Hindlimb muscle (tissue), 1 donor: ENCODE results near the gene ZCCHC2. TPM values are rescaled to one million over a fixed set of nuclear protein-coding genes. Genes with fewer than 3 reads are reported as not detected.

Source experiments
- DNase-seq: peaks from one replicate; pipeline ENCODE4 v3.0.0-alpha.2; 2013
- polyA plus RNA-seq: library from polyadenylated mRNA; unstranded; fragments of 120-200 nt; gene quantifications from one replicate; pipeline ENCODE4 v1.2.1, GENCODE V29; 2013; ENCODE audit not compliant: insufficient read length

ZCCHC2 gene
- 9.4 TPM for polyA plus RNA-seq

DNA sequence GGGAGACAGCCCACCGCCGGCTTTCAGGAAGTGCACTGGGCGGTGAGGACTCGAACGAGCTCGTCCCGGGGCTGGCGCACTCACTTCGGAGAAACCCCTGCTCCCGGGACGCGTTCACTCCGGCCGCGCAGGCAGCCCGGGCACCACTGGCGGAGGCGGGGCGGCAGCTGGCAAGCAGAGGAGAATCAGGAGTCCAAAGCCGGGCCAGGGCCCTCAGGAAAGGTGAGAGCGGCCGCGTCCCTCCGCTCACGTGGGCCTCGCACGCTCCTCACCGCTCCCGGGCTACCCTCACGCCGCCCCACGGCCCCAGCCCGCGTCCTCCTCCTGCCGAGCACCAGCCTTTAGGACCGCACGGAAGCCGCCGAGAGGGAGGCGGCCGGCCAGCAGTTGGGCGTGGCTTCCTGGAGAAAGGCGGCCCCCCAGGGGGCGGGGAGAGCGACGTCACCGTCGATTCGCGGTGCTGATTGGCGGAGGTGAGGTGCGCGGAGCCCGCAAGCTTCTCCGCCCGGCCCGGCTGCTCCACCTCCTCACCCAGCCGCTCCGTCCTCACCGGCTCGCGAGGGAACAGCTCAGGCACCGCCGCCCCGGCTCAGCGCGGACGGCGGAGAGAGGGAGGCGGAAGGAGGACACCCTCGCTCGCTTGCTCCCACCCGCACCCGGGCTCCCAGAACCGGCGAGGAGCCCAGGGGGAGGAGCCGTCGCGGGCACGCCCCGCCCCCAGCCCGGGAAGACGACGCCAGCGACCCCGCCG lies at the start of gene ZCCHC2:
ZCCHC2 (plus strand) TSS at position 522 of the 751 bp plus-strand sequence. CDS start 400 bp downstream, outside the sequence.
- DNase-seq: peak; percentile 99

DNA sequence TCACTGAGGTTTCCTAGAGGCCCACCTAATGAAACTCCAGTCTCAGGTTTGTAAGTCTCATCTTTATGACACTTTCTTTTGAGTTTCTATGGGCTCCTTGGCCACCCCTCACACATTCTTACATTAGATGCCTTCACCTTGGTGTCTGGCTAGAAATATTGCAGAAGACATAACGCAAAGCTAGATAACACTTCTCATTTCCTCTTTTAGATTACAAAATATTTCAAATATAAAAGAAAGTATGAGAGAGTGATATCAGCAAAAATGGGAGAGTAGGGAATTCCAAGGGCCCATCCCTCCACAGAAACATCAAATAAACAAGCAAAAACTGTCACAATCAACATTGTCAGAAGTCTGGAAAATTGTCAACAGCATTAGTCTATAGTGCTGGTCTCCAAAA lies 43.3 kb upstream of the ZCCHC2 start:
- DNase-seq: no peak

DNA sequence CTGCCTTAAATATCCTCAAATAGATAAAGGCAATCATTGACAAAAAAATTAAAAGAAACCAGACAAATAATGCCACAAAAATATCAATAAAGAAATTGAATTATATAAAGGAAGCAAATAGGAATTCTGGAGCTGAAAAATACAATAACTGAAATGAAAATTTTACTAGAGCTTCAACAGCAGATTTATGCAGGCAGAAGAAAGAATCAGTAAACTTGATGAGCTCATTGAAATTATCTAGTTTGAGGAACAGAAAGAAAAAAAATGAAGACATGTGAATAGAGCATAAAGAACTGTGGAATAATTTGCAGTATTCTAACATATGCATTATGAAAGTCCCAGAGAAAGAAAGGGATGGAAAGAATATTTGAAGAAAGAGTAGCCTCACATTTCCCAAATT lies 41.9 kb upstream of the ZCCHC2 start:
- DNase-seq: no peak

DNA sequence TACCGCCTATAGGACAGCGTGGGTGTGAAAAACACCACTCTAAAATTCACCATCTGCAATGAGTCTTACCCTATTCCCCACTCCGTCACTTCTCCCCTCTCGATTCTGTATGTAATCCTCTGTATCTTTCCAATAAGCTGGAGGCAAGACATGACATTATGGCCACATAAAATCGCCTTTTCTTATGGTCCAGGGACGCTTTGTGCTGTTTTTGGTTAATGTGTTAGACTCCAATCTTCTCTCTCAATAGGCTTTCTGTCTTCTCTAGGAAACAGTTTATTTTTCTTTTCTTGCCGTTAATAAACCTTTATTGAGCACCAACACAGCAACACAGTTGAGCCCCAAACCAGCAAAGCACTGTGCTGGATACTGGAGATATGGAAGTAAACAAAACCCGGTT lies 37.9 kb upstream of the ZCCHC2 start:
- DNase-seq: no peak

DNA sequence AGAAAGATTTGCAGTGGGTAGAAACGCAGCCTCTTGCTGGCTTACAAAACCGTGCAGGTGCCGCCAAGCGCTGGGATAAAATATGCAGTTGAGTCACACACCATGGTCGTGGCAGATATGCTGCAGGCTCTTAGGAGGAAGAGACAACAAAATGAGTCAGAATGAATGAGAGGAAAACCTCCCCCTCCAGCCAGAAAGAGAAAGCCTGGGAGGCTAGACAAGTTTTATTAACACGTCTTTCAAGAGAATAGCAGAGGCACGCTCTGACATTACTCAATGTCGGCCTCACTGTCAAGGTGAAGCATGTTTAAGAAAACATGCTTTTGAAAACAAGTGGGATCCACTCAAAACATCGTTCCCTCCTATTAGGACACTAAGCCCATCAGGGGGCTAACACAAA lies 37.1 kb upstream of the ZCCHC2 start:
- no peak for DNase-seq

DNA sequence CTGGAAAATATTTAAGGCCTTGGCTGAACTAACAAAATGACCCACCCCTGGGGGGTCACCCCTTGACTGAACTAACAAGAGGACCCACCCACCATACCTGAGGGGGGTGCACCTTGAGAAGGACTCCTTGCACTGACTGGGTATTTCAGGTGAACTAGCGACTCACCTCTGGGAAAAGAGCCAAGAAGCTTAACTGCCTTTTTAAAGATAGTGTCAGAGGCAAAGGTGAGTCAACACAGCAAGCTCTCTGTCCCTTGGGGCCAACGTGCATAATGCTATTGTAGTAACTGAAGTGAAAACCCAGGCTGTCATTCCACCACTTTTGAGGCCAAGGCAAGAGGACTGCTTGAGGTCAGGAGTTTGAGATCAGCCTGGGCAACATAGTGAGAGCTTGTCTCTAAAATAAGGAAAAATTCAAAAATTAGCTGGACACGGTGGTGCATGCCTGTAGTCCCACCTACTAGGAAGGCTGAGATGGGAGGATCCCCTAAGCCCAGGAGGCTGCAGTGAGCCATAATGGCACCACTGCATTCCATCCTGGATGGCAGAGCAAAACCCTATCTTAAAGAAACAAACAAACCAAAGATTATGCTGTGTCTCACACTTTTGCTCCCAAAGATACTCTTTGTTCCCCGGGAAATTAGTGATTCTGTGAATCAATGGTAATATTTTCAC lies 36.4 kb upstream of the ZCCHC2 start:
- no peak for DNase-seq

DNA sequence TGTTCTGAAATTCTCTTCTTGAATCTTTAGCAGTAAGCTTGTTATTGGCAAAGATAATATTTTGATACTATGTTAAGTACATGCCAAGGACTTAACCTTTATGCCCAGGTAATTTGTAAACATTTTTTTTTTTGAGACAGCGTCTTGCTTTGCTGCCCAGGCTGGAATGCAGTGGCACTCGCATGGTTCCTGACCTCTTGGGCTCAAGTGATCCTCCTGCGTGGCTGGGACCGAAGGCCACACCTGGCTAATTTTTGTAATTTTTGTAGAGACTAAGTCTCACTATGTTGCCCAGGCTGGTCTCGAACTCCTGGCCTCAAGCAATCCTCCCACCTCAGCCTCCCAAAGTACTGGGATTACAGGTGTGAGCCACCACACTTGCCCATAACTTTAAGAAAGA lies 35.7 kb upstream of the ZCCHC2 start:
- DNase-seq: no peak

DNA sequence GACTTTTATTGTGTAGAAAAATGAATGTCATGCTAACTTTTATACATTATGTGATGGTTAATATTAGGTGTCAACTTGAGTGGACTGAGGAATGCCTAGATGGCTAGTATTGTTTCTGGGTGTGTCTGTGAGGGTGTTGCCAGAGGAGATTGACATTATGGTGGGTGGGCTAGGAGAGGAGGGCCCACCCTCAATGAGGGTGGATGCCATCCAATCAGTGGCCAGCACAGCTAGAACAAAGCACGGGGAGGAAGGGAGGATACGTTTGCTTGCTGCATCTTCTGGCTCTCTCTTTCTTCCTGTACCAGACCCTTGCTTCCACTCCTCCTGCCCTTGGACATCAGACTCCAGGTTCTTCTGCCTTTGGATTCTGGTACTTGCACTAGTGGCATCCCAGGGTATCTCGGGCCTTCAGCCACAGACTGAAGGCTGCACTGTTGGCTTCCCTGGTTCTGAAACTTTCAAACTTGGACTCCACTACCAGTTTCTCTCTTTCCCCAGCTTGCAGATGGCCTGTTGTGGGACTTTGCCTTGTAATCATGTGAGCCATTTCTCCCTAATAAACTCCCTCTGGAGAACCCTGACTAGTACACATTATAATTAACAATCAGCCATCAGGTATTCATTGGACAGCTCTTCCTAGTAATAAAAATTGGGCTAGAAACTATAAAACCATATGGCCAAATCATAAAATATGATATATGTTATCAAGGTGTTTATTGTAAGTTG lies 31.7 kb upstream of the ZCCHC2 start:
- no peak for DNase-seq

DNA sequence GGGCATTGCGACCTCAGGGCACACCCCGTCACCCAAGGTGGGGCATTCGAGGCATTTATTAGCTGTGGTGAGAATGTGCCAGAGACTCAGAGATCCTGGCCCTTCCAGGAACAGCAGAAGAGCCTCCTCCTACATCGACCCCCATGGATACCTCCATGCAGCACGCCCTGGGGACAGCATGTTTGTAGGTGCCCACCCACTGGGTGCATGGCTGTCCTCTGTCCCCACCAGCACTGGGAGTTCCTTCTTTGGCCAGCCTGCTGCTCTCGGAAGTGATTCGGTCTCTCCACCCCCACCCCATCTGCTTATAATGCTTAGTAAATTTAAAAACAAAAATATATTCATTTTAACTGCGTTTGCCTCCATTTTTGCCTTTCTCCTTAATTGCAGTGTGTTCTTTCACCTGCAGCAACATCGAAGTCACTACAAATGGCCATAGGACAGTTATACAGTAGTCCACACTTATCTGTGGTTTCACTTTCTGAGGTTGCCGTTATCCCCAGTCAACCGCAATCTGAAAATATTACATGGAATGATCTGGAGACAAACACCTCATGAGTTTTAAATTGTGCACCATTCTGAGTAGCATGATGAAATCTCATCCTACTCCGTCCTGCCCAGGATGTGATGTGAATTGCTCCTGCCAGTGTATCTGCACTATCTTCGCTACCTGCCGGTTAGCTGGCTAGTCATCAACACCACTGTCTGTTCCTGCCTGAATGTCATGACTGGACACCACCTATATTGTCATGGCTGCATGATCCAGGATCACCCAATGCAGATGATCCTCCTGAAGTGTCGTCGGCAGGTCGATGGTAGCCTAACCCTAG lies 29.6 kb upstream of the ZCCHC2 start:
- DNase-seq: no peak

DNA sequence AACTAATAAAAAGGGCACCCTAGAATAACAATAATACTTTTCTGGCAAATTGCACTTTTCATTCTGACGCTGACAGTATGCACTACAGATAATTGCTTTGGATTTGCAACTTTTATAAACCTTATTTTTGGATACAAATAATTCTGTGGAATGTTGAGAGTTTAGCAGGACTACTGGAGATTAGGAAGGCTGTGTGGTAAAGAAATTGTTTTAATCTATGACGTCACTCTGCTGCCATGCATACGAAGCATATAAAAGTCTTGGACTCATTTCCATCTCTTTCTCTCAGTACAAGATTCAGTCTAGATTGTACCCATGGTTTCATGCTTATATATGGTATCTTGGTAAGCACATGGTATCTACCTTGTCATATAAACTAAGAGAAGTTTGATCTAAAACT lies 28.1 kb upstream of the ZCCHC2 start:
- DNase-seq: no peak

DNA sequence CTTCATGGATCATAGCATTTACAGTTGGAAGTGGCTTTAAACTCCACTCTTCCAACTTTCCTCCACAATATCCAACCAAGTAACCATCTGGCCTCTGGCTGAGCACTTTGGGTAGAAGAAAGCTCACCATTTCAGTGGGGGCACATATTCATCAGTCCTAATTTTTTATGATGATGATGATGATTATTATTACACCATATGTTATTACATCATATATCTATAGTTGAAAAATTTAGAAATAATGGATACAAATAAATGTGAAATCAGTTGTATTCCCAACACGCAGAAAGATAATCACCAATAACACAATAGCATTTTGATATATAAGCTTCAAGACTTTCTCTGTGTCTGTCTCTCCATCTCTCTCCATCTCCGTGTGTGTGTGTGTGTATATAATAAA lies 26.6 kb upstream of the ZCCHC2 start:
- no peak for DNase-seq

DNA sequence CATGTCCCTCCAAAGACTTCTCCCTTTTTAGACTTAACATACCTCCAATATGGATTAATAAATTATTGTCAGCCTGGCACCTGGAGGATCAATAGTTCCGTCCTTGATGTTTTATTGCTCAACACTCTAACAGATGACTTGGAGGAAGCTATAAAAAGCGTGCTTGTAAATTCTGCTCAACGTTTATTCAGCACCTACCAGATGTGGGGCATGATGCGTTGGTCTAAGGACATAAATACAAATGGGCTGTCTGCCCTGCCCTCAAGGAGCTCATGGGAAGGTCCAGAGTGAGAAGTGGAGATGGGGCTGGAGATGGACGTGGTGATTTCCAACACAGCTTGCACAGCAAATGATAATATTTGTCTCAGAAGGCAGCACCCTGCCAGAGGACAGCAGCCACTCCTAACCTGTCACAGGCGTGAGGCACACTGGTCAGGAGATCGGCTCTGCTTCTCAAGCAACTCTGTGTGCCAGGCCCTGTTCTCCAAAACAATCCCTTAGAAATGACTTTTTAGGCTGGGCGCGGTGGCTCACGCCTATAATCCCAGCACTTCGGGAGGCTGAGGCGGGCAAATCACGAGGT lies 25.5 kb upstream of the ZCCHC2 start:
- DNase-seq: no peak

DNA sequence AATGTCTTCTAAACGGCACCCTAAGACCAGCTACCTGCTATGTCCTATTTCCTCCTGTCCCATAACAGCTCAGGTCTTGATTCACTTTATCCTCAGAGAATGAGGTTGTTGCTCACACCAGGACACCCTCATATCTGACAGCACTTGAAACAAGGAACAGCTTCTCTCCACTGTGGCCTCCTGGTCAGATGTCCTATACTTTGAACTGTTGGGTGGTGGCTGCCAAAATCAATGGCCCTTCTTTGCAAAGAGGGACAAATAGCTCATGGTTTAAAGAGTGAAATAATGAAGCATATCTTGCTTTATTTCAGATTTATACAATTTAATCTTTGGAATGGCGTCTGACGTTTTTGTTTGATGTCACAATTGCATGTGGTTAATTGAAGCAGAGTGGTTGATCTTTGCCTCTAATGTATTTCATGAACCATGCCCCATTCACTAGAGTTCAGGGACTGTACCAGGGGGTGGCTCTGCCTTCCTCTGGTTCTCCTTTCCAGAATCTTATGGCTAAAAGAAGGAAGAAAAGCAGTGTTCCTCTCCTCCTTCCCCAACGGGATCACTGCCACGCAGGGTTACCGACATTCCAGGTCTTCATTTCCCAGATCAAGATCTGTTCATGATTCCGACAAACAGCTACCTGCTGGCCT lies 24.1 kb upstream of the ZCCHC2 start:
- DNase-seq: no peak

DNA sequence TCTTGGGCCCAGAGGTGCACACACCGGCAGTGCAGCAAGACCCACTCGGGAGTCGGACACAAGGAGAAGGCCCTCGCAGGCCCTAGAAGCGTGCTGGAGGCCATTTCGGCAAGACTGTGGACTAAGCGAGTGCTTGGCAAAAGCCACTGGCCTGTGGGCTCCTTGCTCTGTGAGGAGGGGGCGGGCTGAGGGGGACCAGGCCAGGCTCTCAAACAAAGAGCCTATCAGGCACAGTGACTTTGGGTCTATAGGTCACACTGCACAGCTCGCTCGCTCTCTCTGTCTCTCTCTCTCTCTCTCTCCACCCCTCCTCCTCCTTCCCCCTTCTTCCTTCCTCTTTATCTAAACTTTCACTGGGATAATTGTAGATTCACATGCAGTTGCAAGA lies 23.6 kb upstream of the ZCCHC2 start:
- DNase-seq: no peak

DNA sequence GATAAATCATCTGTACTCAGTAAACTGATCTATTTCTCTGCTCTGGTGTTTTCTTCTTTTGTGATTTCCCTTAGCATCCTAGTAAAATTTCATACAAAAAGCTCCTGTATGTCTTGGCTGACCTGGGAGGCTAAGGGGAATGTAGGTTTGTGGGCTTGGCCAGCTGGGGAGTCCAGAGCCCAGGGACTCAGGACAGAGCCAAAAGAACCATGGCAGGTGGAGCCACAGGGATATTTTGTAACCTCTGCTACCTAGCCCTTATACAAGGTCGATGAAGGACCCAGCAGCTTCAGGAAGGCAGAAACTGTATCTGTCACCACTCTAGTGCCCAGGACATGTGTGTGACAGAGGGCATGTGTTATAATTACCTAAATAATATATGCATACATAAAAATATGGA lies 22.7 kb upstream of the ZCCHC2 start:
- no peak for DNase-seq

DNA sequence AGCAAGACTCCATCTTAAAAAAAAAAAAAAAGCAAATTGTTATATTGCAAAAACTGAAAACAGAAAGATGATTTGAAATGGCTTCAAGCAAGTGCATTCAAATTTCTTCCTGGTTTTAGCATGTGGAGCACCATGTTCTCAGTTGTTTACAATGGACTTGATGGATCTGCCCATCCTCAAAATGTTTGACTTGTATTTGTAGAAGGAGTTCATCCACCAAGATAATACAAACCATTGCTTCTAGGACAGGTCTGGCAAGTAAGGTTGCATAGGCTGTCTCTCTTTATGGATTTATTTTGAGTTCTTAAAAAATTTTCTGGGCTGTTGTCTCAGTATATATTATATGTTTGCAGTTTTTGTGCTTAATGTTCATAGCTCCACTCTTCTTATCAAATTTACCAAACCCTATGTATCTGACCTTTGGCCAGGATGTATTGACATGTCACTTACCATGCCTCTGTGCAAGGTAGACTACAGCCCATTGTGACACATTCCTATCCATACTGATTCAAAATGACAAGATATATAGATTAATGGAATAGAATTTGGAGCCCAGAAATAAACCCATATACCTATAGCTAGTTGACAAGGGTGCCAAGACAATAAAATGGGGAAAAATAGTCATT lies 21.7 kb upstream of the ZCCHC2 start:
- no peak for DNase-seq

DNA sequence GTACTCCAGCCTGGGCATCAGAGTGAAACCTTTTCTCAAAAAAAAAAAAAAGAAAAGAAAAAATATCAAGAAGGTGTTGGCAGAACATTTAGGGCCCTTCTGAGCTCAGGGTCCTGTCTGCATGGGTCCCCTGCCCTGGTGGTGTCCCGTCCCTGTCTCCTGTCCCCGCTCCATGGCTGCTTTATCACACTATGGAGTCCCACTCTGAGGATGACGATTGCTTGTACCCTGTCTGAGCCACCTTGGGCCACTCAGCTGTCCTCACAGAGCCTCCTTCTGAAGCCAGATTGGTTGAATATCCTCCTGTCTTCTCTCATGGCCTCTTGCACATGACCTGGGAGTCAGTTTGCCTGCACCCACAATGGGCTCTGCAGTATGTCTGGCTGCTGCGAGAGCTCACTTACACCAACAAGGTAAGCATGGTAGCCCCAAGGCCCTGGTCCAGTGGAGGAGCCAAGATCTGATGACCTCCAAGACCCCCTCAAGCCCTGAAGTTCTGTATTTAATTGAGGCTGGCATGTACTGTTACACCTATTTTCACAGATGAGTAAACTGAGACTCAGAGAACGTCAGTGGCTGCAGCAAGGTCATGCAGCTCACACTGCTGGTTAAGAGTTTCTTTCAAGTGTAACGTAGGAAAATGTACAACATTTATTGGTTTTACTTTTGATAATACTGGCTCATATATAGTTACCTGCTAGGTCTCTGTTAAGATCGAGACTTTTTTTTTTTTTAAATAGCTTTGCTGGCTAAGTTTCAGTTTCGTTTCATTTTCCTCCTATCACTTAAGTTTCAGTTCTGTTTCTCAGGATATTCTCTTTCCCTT lies 16.9 kb upstream of the ZCCHC2 start:
- DNase-seq: no peak

DNA sequence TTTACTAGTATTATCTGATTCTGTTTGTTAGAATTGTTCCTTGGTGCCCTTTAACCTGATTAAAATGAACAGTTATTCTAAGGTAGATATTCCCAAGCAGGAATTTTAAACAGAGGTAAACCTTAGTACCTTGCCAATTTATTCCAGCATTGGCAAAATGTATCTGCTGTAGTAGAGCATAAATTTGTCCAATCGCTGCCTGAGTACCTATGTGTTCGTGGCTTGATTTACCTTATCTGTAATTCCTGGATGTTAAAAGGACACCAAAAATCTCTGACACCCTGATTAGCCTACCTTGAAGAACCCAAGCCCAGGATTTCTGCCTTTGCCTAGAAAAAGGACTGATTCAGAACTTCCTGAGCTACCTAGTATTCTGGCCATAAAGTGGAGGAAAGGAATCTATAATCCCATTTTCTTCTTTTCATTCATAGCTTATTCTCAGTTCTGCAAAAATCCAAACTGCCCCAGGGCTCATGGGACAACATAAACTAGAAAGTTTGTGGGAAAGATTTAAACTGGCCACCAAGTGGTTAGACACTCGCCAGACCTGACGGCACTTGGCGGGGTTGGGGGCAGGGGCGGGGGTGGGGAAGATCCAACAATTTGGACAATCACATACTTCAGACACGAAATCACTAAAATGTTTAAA lies 16.2 kb upstream of the ZCCHC2 start:
- DNase-seq: no peak

DNA sequence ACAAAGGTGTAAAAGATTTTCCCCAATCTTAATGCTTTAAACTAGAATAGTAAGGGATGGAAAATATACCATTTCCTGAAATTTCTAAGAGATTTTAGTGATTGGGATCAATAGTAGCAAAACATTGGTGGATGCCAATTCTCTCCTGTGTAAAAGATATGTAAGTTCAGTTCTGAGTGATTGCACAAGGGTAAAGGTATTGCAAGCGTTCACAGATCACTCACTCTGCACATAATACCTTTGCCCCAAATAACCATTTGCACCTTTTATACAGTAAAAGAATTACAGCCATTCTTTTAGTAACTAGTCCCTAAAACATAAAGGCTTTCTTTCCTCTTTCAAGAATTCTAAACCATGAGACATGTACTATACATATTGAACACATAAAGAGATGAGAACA lies 13.0 kb upstream of the ZCCHC2 start:
- no peak for DNase-seq

DNA sequence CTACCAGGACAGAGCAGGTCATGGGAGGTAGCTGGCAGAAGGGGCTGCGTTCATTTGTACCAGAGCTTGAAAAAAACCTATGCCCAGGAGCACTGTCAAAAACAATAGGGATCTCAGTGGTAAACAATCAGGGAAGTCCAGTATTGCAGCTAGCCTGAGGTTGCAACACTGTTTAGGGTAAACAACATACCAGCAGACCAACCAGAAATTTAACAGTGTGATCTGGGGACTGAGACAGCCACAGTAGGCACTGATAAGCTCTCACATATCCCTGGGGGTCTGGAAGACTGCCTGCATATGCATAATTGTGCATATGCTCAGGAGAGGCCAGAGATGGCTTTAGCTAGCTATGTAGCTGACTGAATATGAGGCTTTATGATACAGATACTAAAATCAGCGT lies 12.0 kb upstream of the ZCCHC2 start:
- no peak for DNase-seq
